ENCODE measurements around the gene PPP1R3E. TPM values are rescaled to one million over a fixed set of nuclear protein-coding genes. Genes with fewer than 3 reads are reported as not detected.

PPP1R3E gene
- total and polyA plus RNA-seq, 2 of the 13 experiments (the other 11 are each of a cell fraction or from before 2014, with no cell fraction given), result 16.5 to 26.5 TPM

GRCh38 chr14:23275412-23275811, 27.2 kb downstream of the PPP1R3E start (continued):
- TF ChIP-seq MTERF4 (CRISPR knock-in tag; IDR thresholded peaks at IDR 0.05), result no peak
- no peak for TF ChIP-seq ZKSCAN1 (IDR thresholded peaks at IDR 0.05; ENCODE audit: low read length)
- TF ChIP-seq ZNF556 (CRISPR knock-in tag; IDR thresholded peaks at IDR 0.05; ENCODE audit: borderline replicate concordance), result no peak
- TF ChIP-seq TEF (CRISPR knock-in tag; IDR thresholded peaks at IDR 0.05), result no peak
- TF ChIP-seq FOXC1 (CRISPR knock-in tag; IDR thresholded peaks at IDR 0.05; ENCODE audit: borderline replicate concordance), result no peak
- peak; percentile 17; the same call in 1 of the 2 replicates for TF ChIP-seq LCORL (IDR thresholded peaks at IDR 0.05)
- no peak for TF ChIP-seq LCORL (CRISPR knock-in tag; IDR thresholded peaks at IDR 0.05)
- TF ChIP-seq STAT5B (CRISPR knock-in tag; IDR thresholded peaks at IDR 0.05), result no peak
- TF ChIP-seq SAFB2 (CRISPR knock-in tag; IDR thresholded peaks at IDR 0.05; ENCODE audit: borderline replicate concordance, low read depth), result no peak
- no peak for TF ChIP-seq JUNB (CRISPR knock-in tag; IDR thresholded peaks at IDR 0.05; ENCODE audit: borderline replicate concordance)

GRCh38 chr14:23269193-23269592, 33.5 kb downstream of the PPP1R3E start:
- WGBS (ENCODE audit: low lambda C conversion rate), result 44% methylated on average over 7 of the region's 7 CpGs
- intact Hi-C loops (cut with micrococcal nuclease; ENCODE audit: unreplicated experiment) (loop anchor here (5.0 kb wide), 1 partner anchor 288 kb away; the partner anchor contains the start of gene THTPA), in situ Hi-C loops (cut with HindIII; ENCODE audit: extremely low pct_ligation_motif_present, low pct_unique_long_range_greater_than_20kb) (no loop called here)
- no peak overlapping the region for H3K27ac ChIP-seq (ENCODE audit: extremely low read length, insufficient read depth, low read length)
- H3K4me2 ChIP-seq (ENCODE audit: low read depth, low read length), result no peak overlapping the region
- H2AFZ ChIP-seq (ENCODE audit: low read length), result no peak overlapping the region
- H3K9me3 ChIP-seq (ENCODE audit: low read length), result no peaks in the 10 kb centered on the region
- no peak overlapping the region for H3K9ac ChIP-seq (ENCODE audit: insufficient read depth, low read depth, low read length)
- no peaks in the 10 kb centered on the region for H3K4me1 ChIP-seq (ENCODE audit: insufficient read depth, low read length)
- H3K79me2 ChIP-seq (ENCODE audit: insufficient read depth, low read length), result no peaks in the 10 kb centered on the region
- 0 out of 2 replicates have a peak, but pooled peaks have one; percentile 21 for TF ChIP-seq MEF2D (CRISPR knock-in tag; IDR thresholded peaks at IDR 0.05)
- TF ChIP-seq MAFK (conservative IDR thresholded peaks at IDR 0.05 in 1 of 2, IDR thresholded peaks at IDR 0.05 in 1 of 2; ENCODE audit: low read length in 2 of 2), result peak; percentile 64 to 71
- TF ChIP-seq ZHX2 (IDR thresholded peaks at IDR 0.05; ENCODE audit: low read depth), result no peak
- no peak for TF ChIP-seq ZHX2 (CRISPR knock-in tag; IDR thresholded peaks at IDR 0.05; ENCODE audit: borderline replicate concordance)
- 0 out of 2 replicates have a peak, but pooled peaks have one; percentile 27 for TF ChIP-seq MAFF (IDR thresholded peaks at IDR 0.05; ENCODE audit: low read depth, low read length)
- no peak for TF ChIP-seq CBX1 (IDR thresholded peaks at IDR 0.05; ENCODE audit: low read depth)
- TF ChIP-seq HNRNPK (IDR thresholded peaks at IDR 0.05; ENCODE audit: low read depth, low read length, poor library complexity, severe bottlenecking), result no peak
- peak; percentile 66; the same call in 1 of the 2 replicates for TF ChIP-seq ZNF441 (CRISPR knock-in tag; IDR thresholded peaks at IDR 0.05; ENCODE audit: borderline replicate concordance)
- peak; percentile 20; the same call in 1 of the 3 replicates for ATAC-seq
- BruUV-seq (replicated peaks), result no TSS peak
- ChIA-PET POLR2A (interaction anchor here (1.6 to 2.3 kb wide), 2 partner anchors 14 to 17 kb away, joined by 3 to 7 read pairs; partner anchors contain the start of gene HOMEZ), CTCF (ENCODE audit: low intra/inter-chr PET ratio, low total read pairs) (no interaction called here)
- no peaks in the 10 kb centered on the region for H4K20me1 ChIP-seq (ENCODE audit: insufficient read depth, low read length)
- no peak for DNase-seq (ENCODE audit: low spot score)
- no peak for FAIRE-seq
- peaks cover 0 to 8% of the 10 kb centered on the region in 2 experiments; a peak in 1 of 5 replicates for H3K27me3 ChIP-seq (ENCODE audit: control insufficient read depth in 1 of 2, insufficient read depth in 2 of 2, low read length in 2 of 2)
- no peak overlapping the region for H3K4me3 ChIP-seq (replicated peaks in 1 of 3; ENCODE audit: insufficient read depth in 1 of 3, low read depth in 2 of 3, low read length in 3 of 3)
- H3K36me3 ChIP-seq (replicated peaks in 1 of 2; ENCODE audit: control insufficient read depth in 1 of 2, insufficient read depth in 2 of 2, low read length in 2 of 2), result no peaks in the 10 kb centered on the region
